ENCODE data around the gene CHMP4B. TPM values are rescaled to one million over a fixed set of nuclear protein-coding genes. Genes with fewer than 3 reads are reported as not detected.

The CHMP4B gene
- total RNA-seq, 4 donors from 2014 or later = 93.4 to 118 (median 112) TPM

- no peaks in the 10 kb centered on the region for H3K36me3 ChIP-seq
- peak; percentile 24 for ATAC-seq
- H3K27ac ChIP-seq = peak overlapping the region; percentile 26 to 78 (median 49)
- TF ChIP-seq CTCF (IDR thresholded peaks at IDR 0.05) = no peak
- no peak for TF ChIP-seq POLR2AphosphoS5 (IDR thresholded peaks at IDR 0.05)
- no peak for TF ChIP-seq POLR2A (IDR thresholded peaks at IDR 0.05)
- TF ChIP-seq EP300 (IDR thresholded peaks at IDR 0.05) = no peak
- 0% methylated on average over 3 of the region's 3 CpGs; no CpG with 5 or more reads in 1 of the 2 donors for WGBS, 2 donors (ENCODE audit: low coverage in 1 of 2)
- H3K4me1 ChIP-seq = peaks cover 29 to 100% (median 57%) of the 10 kb centered on the region in 3 donors
- H3K9me3 ChIP-seq = no peaks in the 10 kb centered on the region
- H3K4me3 ChIP-seq = no peak overlapping the region
- H3K27me3 ChIP-seq = no peaks in the 10 kb centered on the region
Measured at GRCh38 chr20:33828967-33829560, 17.9 kb downstream of the CHMP4B start.

- Histone ChIP-seq H3K9me3 (no peaks in the 10 kb centered on the region), H3K4me1 (peaks cover 29 to 99% (median 57%) of the 10 kb centered on the region in 3 donors), H3K36me3 (no peaks in the 10 kb centered on the region), H3K27ac (peak overlapping the region in 3 of 4 donors; percentile 27 to 78 (median 71)), H3K27me3 (no peaks in the 10 kb centered on the region), H3K4me3 (no peak overlapping the region)
- TF ChIP-seq CTCF (IDR thresholded peaks at IDR 0.05) (no peak), EP300 (IDR thresholded peaks at IDR 0.05) (no peak)
- ATAC-seq = no peak
- WGBS, 2 donors (ENCODE audit: low coverage in 1 of 2) = 57 to 77% methylated on average over 2 to 3 of the region's 3 CpGs
Measured at GRCh38 chr20:33829636-33830035, 18.5 kb downstream of the CHMP4B start.

GRCh38 chr20:33830371-33830770 is 19.2 kb downstream of the CHMP4B start:
- no peaks in the 10 kb centered on the region for H3K36me3 ChIP-seq
- H3K4me1 ChIP-seq = peaks cover 29 to 93% (median 57%) of the 10 kb centered on the region in 3 donors
- peak overlapping the region in 3 of 4 donors; percentile 27 to 78 (median 71) for H3K27ac ChIP-seq
- H3K4me3 ChIP-seq = no peak overlapping the region
- WGBS, 2 donors (ENCODE audit: low coverage in 1 of 2) = 50% methylated on average over 2 of the region's 4 CpGs; no CpG with 5 or more reads in 1 of the 2 donors
- no peak for ATAC-seq
- H3K9me3 ChIP-seq = no peaks in the 10 kb centered on the region
- no peaks in the 10 kb centered on the region for H3K27me3 ChIP-seq
- TF ChIP-seq POLR2A (IDR thresholded peaks at IDR 0.05) (no peak), POLR2AphosphoS5 (IDR thresholded peaks at IDR 0.05) (no peak), CTCF (IDR thresholded peaks at IDR 0.05) (no peak), EP300 (IDR thresholded peaks at IDR 0.05) (no peak)

- H3K27me3 ChIP-seq = no peaks in the 10 kb centered on the region
- TF ChIP-seq POLR2AphosphoS5 (IDR thresholded peaks at IDR 0.05) = no peak
- TF ChIP-seq CTCF (IDR thresholded peaks at IDR 0.05) = no peak
- no peak for TF ChIP-seq POLR2A (IDR thresholded peaks at IDR 0.05)
- no peak for TF ChIP-seq EP300 (IDR thresholded peaks at IDR 0.05)
- no peak overlapping the region for H3K4me3 ChIP-seq
- peaks cover 24 to 93% (median 54%) of the 10 kb centered on the region in 3 donors for H3K4me1 ChIP-seq
- WGBS, 2 donors (ENCODE audit: low coverage in 1 of 2) = 28 to 44% methylated on average over 3 to 6 of the region's 11 CpGs
- no peaks in the 10 kb centered on the region for H3K9me3 ChIP-seq
- no peaks in the 10 kb centered on the region for H3K36me3 ChIP-seq
- ATAC-seq = no peak
- peak overlapping the region in 2 of 4 donors; percentile 53 to 61 for H3K27ac ChIP-seq
Measured at GRCh38 chr20:33832103-33832804, 21.1 kb downstream of the CHMP4B start.

- TF ChIP-seq POLR2AphosphoS5 (IDR thresholded peaks at IDR 0.05) (no peak), CTCF (IDR thresholded peaks at IDR 0.05) (no peak)
Measured at GRCh38 chr20:33833333-33833732, 22.2 kb downstream of the CHMP4B start.

More at GRCh38 chr20:33833333-33833732, 22.2 kb downstream of the CHMP4B start:
- H3K27me3 ChIP-seq = no peaks in the 10 kb centered on the region
- ATAC-seq = no peak
- WGBS, 2 donors (ENCODE audit: low coverage in 1 of 2) = 13 to 14% methylated on average over 1 of the region's 1 CpG
- H3K9me3 ChIP-seq = no peaks in the 10 kb centered on the region
- no peak overlapping the region for H3K4me3 ChIP-seq
- H3K27ac ChIP-seq = peak overlapping the region in 1 of 4 donors; percentile 2
- H3K4me1 ChIP-seq = peaks cover 21 to 93% (median 46%) of the 10 kb centered on the region in 3 donors
- H3K36me3 ChIP-seq = no peaks in the 10 kb centered on the region
